Esophagus squamous epithelium (tissue), 5 donors: ENCODE results near the gene CPNE1. TPM values are rescaled to one million over a fixed set of nuclear protein-coding genes. Genes with fewer than 3 reads are reported as not detected.

Source experiments
- DNase-seq: peaks from one replicate; lab custom pipeline; 2025; lab: John Stamatoyannopoulos, UW
- H3K27ac ChIP-seq, 4 donors: fragments of 200-600 bp; sonication (generic); one replicate each; pipeline ENCODE4 v1.5.1; 2016 to 2019; ENCODE audit warnings: mild to moderate bottlenecking in 1 of 4
- H3K27me3 ChIP-seq, 4 donors: fragments of 200-600 bp; sonication (generic); 1 replicate in 3 of 4; 2 replicates in 1 of 4; pipeline versions ENCODE4 v1.5.1 to v1.6.0; 2017 to 2021; ENCODE audit warnings: antibody characterized with exemption in 1 of 4
- H3K36me3 ChIP-seq, 3 donors: fragments of 200-600 bp; sonication (generic); one replicate each; pipeline ENCODE4 v1.5.1; 2016 to 2019
- H3K4me1 ChIP-seq, 3 donors: fragments of 200-600 bp; sonication (generic); one replicate each; pipeline ENCODE4 v1.5.1; 2017 to 2019
- H3K4me3 ChIP-seq, 4 donors: fragments of 200-600 bp; sonication (generic); 1 replicate in 3 of 4; 2 replicates in 1 of 4; pipeline ENCODE4 v1.5.1; 2016 to 2019; ENCODE audit warnings: mild to moderate bottlenecking in 2 of 4, moderate library complexity in 1 of 4
- H3K9me3 ChIP-seq, 3 donors: fragments of 200-600 bp; sonication (generic); one replicate each; pipeline ENCODE4 v1.5.1; 2016 to 2019
- CTCF ChIP-seq, 6 experiments: fragments of 450-650 bp in 4 of 6; fragments of 200-600 bp in 2 of 6; sonication (generic) in 2 of 6; IDR thresholded peaks; one replicate each; pipeline ENCODE4 v1.5.1; 2016 to 2019; ENCODE audit warnings: antibody characterized with exemption in 6 of 6, mild to moderate bottlenecking in 4 of 6, moderate library complexity in 4 of 6
- POLR2A ChIP-seq, 4 donors: fragments of 450-650 bp; IDR thresholded peaks; one replicate each; pipeline ENCODE4 v1.6.1; 2017; ENCODE audit warnings: antibody characterized with exemption in 4 of 4, mild to moderate bottlenecking in 4 of 4, moderate library complexity in 3 of 4
- WGBS, 2 donors: methylation state at CpG; one replicate each; pipeline ENCODE4 v1.1.5; 2018; 5-methylcytosine and 5-hydroxymethylcytosine counted together
- intact Hi-C: fragments of 100-400 bp; cut with DNase I; formaldehyde crosslinking; loops from one replicate; pipeline ENCODE4 v1.15.0; 2022
- total RNA-seq, 4 donors: library from RNA; depleted of rRNA; stranded (reverse); fragments of >200 nt; gene quantifications; one replicate each; pipeline ENCODE4 v1.1.0, GENCODE V29; 2016
- donor health status: DM: yes; HTN: yes; CAD: no.

Gene CPNE1
- total RNA-seq, 4 donors from 2014 or later, result 47.3 to 98.2 (median 75.9) TPM

DNA sequence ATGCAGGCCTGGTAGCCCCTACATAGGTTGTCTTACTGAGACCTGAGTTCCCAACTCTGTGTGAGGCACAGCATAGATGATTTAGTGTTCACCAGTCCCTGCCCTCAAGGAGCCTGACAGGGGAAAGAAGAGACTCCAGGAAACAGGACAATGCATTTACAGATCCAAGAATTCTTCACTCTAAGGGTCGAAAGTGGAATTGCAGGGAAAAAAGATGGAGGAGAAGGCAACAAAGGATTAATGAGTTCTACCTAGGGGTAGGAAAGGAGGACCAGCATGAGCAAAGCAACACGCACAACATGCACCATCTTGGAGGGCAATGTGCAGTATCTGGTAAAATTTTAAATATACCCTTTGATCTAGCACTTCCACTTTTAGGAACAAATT lies 43.1 kb downstream of the CPNE1 start:
- Histone ChIP-seq H3K36me3 (peaks cover 8 to 45% (median 21%) of the 10 kb centered on the region in 3 donors), H3K9me3 (no peaks in the 10 kb centered on the region), H3K27ac (no peak overlapping the region), H3K4me1 (peaks cover 21 to 35% (median 30%) of the 10 kb centered on the region in 3 donors), H3K27me3 (no peaks in the 10 kb centered on the region), H3K4me3 (no peak overlapping the region)
- TF ChIP-seq CTCF (IDR thresholded peaks at IDR 0.05) (no peak), POLR2A (IDR thresholded peaks at IDR 0.05) (no peak)
- WGBS, 2 donors, result 81 to 91% methylated on average over 2 of the region's 2 CpGs
- DNase-seq, result no peak
- intact Hi-C loops, result no loop called here

DNA sequence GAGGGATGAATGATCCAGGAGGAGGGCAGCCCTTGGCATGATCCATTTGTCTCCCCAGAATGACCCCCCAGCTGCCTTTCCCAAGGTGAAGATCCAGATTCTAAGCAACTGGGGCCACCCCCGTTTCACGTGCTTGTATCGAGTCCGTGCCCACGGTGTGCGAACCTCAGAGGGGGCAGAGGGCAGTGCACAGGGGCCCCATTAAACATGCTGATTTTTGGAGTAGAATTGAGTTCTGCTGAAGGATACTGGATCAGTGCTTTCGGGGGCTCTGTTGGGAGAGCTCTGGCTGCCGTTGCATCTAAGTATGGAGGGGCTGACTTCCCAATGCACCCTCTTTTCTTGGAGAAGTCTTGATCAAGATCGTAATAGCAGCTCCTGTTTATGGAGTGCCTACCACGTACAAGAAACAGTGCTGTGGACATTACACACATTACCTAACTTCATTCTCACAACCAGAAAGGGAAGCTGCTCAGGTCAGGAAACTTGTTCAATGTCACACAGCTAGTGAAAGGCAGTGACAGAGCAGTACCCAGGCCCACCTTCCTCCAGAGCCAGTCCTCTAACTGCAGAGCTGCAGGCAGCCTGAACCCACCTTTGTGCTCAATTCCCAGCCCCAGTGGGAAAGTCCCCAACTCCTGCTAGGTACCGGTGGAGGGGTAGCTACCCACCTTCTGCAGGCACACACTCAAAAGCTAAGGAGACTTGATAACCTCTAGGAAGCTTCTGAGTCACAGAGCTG lies 43.7 kb downstream of the CPNE1 start:
- 81 to 96% methylated on average over 5 to 6 of the region's 11 CpGs for whole genome bisulfite sequencing, 2 donors
- H3K27me3 ChIP-seq, result no peaks in the 10 kb centered on the region
- no peak for DNase-seq
- peaks cover 21 to 38% (median 30%) of the 10 kb centered on the region in 3 donors for H3K4me1 ChIP-seq
- H3K4me3 ChIP-seq, result no peak overlapping the region
- intact Hi-C loops, result no loop called here
- TF ChIP-seq CTCF (IDR thresholded peaks at IDR 0.05) (no peak), POLR2A (IDR thresholded peaks at IDR 0.05) (no peak)
- H3K27ac ChIP-seq, result no peak overlapping the region
- H3K36me3 ChIP-seq, result peaks cover 2 to 39% (median 15%) of the 10 kb centered on the region in 3 donors
- no peaks in the 10 kb centered on the region for H3K9me3 ChIP-seq

GRCh38 chr20:35619196-35620095 lies 45.3 kb downstream of the CPNE1 start:
- peak overlapping the region; percentile 21 to 94 (median 64) for H3K27ac ChIP-seq
- peak overlapping the region; percentile 31 to 75 (median 58) for H3K4me3 ChIP-seq
- TF ChIP-seq POLR2A (IDR thresholded peaks at IDR 0.05) (peak in 1 of 4 donors; percentile 35), CTCF (IDR thresholded peaks at IDR 0.05) (peak in 3 of 6 experiments; percentile 22 to 23 (median 23))
- intact Hi-C loops, result no loop called here
- peaks cover 21 to 47% (median 30%) of the 10 kb centered on the region in 3 donors for H3K4me1 ChIP-seq
- peaks cover 0 to 24% (median 0%) of the 10 kb centered on the region in 3 donors for H3K36me3 ChIP-seq
- H3K27me3 ChIP-seq, result no peaks in the 10 kb centered on the region
- peak; percentile 25 for DNase-seq
- H3K9me3 ChIP-seq, result no peaks in the 10 kb centered on the region
- 11 to 14% methylated on average over 14 to 22 of the region's 49 CpGs for WGBS, 2 donors

DNA sequence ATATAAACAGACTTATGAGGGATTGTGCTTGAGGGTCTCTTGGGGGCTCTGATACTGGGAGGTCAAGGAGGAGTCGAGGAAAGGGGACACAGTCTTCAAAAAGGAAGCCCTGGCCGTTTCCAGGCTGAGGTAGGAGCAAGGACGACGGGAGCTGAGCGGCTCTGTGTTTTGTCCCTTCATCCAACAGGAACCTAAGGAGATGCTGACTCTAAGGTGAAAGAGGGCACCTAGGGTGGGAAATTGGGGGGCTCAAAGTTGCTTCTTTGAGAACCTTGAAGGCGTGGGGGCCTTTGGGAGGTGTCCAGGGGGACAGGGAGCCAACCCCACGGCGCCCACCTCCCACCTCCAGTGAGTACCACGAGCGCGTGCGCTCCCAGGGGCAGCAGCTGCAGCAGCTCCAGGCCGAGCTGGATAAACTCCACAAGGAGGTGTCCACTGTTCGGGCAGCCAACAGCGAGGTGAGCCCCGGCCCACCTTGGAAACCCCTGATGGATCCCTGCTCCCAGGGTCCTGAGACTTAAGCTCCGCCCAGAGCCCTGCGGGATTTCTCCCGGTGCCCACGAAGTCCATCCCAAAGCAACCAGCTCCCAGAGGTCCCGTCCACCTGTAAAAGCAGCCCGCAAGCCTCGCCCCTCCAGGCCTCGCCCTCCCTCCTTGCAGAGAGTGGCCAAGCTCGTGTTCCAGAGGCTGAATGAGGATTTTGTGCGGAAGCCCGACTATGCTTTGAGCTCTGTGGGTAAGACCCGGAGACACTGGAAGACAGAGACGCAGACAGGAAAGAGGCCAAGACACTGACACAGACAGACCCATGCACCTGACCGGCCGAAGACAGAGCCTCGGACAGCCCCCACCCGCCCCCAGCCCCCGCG lies 46.2 kb downstream of the CPNE1 start:
- Histone ChIP-seq H3K27me3 (no peaks in the 10 kb centered on the region), H3K4me3 (peak overlapping the region; percentile 31 to 75 (median 58)), H3K36me3 (peaks cover 0 to 23% (median 0%) of the 10 kb centered on the region in 3 donors), H3K9me3 (no peaks in the 10 kb centered on the region), H3K27ac (peak overlapping the region; percentile 40 to 94 (median 89)), H3K4me1 (peaks cover 21 to 47% (median 30%) of the 10 kb centered on the region in 3 donors)
- DNase-seq, result no peak
- intact Hi-C loops, result no loop called here
- no peak for TF ChIP-seq CTCF (IDR thresholded peaks at IDR 0.05)
- no peak for TF ChIP-seq POLR2A (IDR thresholded peaks at IDR 0.05)
- WGBS, 2 donors, result 2 to 4% methylated on average over 4 to 5 of the region's 35 CpGs
